ENCODE data around the gene SOWAHD. TPM values are rescaled to one million over a fixed set of nuclear protein-coding genes. Genes with fewer than 3 reads are reported as not detected.

SOWAHD gene
- total RNA-seq, 1 experiment from 2014 or later = 1.1 TPM

DNA sequence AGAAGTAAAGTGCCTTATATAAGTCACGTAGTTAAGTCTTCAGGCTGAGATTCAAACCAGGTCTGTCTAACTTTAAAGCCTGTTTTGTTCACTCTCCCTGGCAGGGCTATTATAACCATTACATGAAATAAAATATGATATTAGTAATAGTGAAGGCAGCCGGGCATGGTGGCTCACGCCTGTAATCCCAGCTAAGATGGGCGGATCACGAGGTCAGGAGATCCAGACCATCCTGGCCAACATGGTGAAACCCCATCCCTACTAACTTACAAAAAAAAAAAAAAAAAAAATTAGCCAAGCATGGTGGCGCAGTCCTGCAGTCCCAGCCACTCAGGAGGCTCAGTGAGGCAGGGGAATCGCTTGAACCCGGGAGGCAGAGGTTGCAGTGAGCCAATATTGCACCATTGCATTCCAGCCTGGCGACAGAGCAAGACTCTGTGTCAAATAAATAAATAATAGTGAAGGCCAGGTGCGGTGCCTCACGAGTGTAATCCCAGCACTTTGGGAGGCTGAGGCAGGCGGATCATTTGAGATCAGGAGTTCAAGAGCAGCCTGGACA lies 22.1 kb upstream of the SOWAHD start:
- CTCF ChIA-PET = no interaction called here
- ATAC-seq = no peak
- POLR2A ChIA-PET = no interaction called here

DNA sequence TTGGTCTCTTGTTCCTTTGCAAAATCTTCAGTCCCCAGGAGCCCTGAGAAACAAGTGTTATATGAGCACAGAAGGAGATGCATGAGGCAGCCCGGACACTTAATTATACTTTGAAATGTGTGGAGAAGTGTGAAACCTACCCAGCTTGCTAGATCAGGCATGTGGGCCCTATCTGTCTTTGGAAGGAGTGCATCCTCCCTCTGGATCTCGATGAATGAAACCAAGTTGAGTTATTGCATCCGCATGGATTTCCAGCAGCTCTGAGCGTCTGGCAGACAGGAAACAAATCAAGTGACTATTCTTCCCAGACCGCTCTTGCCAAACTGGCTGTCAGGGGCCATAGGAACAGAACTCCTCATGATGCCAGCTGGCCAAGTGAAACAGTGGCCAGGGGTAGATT lies 19.6 kb upstream of the SOWAHD start:
- H3K9me2 ChIP-seq (ENCODE audit: insufficient read depth) = no peaks in the 10 kb centered on the region
- TF ChIP-seq, protein P1, sequence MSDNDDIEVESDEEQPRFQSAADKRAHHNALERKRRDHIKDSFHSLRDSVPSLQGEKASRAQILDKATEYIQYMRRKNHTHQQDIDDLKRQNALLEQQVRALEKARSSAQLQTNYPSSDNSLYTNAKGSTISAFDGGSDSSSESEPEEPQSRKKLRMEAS (IDR thresholded peaks at IDR 0.05) = no peak
- TF ChIP-seq SIN3A (IDR thresholded peaks at IDR 0.05; ENCODE audit: low read depth) (no peak), ZNF274 (IDR thresholded peaks at IDR 0.05; ENCODE audit: low read depth, low read length) (no peak), CBX3 (IDR thresholded peaks at IDR 0.05; ENCODE audit: low read depth) (no peak), TCF7L2 (IDR thresholded peaks at IDR 0.05; ENCODE audit: borderline replicate concordance, extremely low read depth, insufficient read depth, insufficient read length) (no peak), FOSL1 (IDR thresholded peaks at IDR 0.05; ENCODE audit: low read depth) (no peak), JUND (IDR thresholded peaks at IDR 0.05) (no peak), POLR2A (IDR thresholded peaks at IDR 0.05; ENCODE audit: borderline replicate concordance, extremely low read depth, insufficient read depth, insufficient read length) (no peak), POLR2AphosphoS5 (IDR thresholded peaks at IDR 0.05; ENCODE audit: low read depth, low read length) (no peak), CEBPB (IDR thresholded peaks at IDR 0.05; ENCODE audit: low read depth) (no peak), RAD21 (IDR thresholded peaks at IDR 0.05; ENCODE audit: low read depth) (no peak)
- TF ChIP-seq, protein P2, sequence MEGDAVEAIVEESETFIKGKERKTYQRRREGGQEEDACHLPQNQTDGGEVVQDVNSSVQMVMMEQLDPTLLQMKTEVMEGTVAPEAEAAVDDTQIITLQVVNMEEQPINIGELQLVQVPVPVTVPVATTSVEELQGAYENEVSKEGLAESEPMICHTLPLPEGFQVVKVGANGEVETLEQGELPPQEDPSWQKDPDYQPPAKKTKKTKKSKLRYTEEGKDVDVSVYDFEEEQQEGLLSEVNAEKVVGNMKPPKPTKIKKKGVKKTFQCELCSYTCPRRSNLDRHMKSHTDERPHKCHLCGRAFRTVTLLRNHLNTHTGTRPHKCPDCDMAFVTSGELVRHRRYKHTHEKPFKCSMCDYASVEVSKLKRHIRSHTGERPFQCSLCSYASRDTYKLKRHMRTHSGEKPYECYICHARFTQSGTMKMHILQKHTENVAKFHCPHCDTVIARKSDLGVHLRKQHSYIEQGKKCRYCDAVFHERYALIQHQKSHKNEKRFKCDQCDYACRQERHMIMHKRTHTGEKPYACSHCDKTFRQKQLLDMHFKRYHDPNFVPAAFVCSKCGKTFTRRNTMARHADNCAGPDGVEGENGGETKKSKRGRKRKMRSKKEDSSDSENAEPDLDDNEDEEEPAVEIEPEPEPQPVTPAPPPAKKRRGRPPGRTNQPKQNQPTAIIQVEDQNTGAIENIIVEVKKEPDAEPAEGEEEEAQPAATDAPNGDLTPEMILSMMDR (IDR thresholded peaks at IDR 0.05 in 2 of 3, conservative IDR thresholded peaks at IDR 0.05 in 1 of 3; ENCODE audit: borderline replicate concordance in 1 of 3, insufficient read depth in 1 of 3, low read depth in 2 of 3, low read length in 2 of 3) = no peak
- TF ChIP-seq, protein P3, sequence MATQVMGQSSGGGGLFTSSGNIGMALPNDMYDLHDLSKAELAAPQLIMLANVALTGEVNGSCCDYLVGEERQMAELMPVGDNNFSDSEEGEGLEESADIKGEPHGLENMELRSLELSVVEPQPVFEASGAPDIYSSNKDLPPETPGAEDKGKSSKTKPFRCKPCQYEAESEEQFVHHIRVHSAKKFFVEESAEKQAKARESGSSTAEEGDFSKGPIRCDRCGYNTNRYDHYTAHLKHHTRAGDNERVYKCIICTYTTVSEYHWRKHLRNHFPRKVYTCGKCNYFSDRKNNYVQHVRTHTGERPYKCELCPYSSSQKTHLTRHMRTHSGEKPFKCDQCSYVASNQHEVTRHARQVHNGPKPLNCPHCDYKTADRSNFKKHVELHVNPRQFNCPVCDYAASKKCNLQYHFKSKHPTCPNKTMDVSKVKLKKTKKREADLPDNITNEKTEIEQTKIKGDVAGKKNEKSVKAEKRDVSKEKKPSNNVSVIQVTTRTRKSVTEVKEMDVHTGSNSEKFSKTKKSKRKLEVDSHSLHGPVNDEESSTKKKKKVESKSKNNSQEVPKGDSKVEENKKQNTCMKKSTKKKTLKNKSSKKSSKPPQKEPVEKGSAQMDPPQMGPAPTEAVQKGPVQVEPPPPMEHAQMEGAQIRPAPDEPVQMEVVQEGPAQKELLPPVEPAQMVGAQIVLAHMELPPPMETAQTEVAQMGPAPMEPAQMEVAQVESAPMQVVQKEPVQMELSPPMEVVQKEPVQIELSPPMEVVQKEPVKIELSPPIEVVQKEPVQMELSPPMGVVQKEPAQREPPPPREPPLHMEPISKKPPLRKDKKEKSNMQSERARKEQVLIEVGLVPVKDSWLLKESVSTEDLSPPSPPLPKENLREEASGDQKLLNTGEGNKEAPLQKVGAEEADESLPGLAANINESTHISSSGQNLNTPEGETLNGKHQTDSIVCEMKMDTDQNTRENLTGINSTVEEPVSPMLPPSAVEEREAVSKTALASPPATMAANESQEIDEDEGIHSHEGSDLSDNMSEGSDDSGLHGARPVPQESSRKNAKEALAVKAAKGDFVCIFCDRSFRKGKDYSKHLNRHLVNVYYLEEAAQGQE (IDR thresholded peaks at IDR 0.05; ENCODE audit: low read depth) = no peak
- intact Hi-C loops (cut with micrococcal nuclease) = no loop called here
- no peaks in the 10 kb centered on the region for H4K20me1 ChIP-seq (ENCODE audit: insufficient read depth)
- H3K79me2 ChIP-seq (ENCODE audit: insufficient read depth, low read length) = no peaks in the 10 kb centered on the region
- no peaks in the 10 kb centered on the region for H3K4me1 ChIP-seq (ENCODE audit: control insufficient read depth in 1 of 2, insufficient read depth in 2 of 2, low read length in 2 of 2)
- no peak for DNase-seq (ENCODE audit: low read depth, low spot score)
- no peak for ATAC-seq
- ChIA-PET POLR2A (no interaction called here), RAD21 (ENCODE audit: low non-redundant PET in 1 of 2, low total read pairs in 2 of 2, uncharacterized antibody in 2 of 2, unreplicated experiment in 2 of 2) (no interaction called here), CTCF (interaction anchor here (1.0 kb wide), 1 partner anchor 223 kb away, joined by 3 read pairs; no protein-coding TSS in a partner anchor)
- no peak overlapping the region for H3K27ac ChIP-seq (ENCODE audit: low read depth, low read length)
- no peak overlapping the region for H3K9ac ChIP-seq (ENCODE audit: low read length)
- H3K9me3 ChIP-seq (ENCODE audit: control insufficient read depth in 1 of 2, insufficient read depth in 1 of 2, low read depth in 1 of 2, low read length in 2 of 2) = no peaks in the 10 kb centered on the region
- H3K4me2 ChIP-seq (ENCODE audit: low read length) = no peak overlapping the region
- H3K4me3 ChIP-seq (replicated peaks in 1 of 2; ENCODE audit: low read depth in 1 of 2, low read length in 2 of 2) = no peak overlapping the region
- H3K27me3 ChIP-seq (ENCODE audit: insufficient read depth, low read length) = no peaks in the 10 kb centered on the region
- H2AFZ ChIP-seq (ENCODE audit: low read depth, low read length, poor library complexity, severe bottlenecking) = no peak overlapping the region
- no peaks in the 10 kb centered on the region for H3K36me3 ChIP-seq (ENCODE audit: control insufficient read depth in 1 of 2, insufficient read depth in 2 of 2, low read length in 2 of 2)
- no TSS peak for BruUV-seq (replicated peaks)

More for the DNA sequence above, 22.1 kb upstream of the SOWAHD start:
- no peaks in the 10 kb centered on the region for H4K20me1 ChIP-seq (ENCODE audit: insufficient read depth)
- TF ChIP-seq EZH2 (IDR thresholded peaks at IDR 0.05) = no peak
- TF ChIP-seq, protein P1 (IDR thresholded peaks at IDR 0.05) = no peak
- peak; percentile 24; the same call in 1 of the 2 replicates for TF ChIP-seq CEBPB (IDR thresholded peaks at IDR 0.05; ENCODE audit: low read depth)
- H3K36me3 ChIP-seq (ENCODE audit: control insufficient read depth in 1 of 2, insufficient read depth in 2 of 2, low read length in 2 of 2) = no peaks in the 10 kb centered on the region
- no peaks in the 10 kb centered on the region for H3K27me3 ChIP-seq (ENCODE audit: insufficient read depth, low read length)
- intact Hi-C loops (cut with micrococcal nuclease) = no loop called here
- no peaks in the 10 kb centered on the region for H3K4me1 ChIP-seq (ENCODE audit: control insufficient read depth in 1 of 2, insufficient read depth in 2 of 2, low read length in 2 of 2)
- no peak overlapping the region for H3K4me2 ChIP-seq (ENCODE audit: low read length)
- H3K9ac ChIP-seq (ENCODE audit: low read length) = no peak overlapping the region
- no TSS peak for BruUV-seq (replicated peaks)
- no peak overlapping the region for H3K27ac ChIP-seq (ENCODE audit: low read depth, low read length)
- RAD21 ChIA-PET (ENCODE audit: low non-redundant PET in 1 of 2, low total read pairs in 2 of 2, uncharacterized antibody in 2 of 2, unreplicated experiment in 2 of 2) = no interaction called here
- H3K79me2 ChIP-seq (ENCODE audit: insufficient read depth, low read length) = no peaks in the 10 kb centered on the region
- no peak for DNase-seq (ENCODE audit: low read depth, low spot score)
- no peak overlapping the region for H3K4me3 ChIP-seq (replicated peaks in 1 of 2; ENCODE audit: low read depth in 1 of 2, low read length in 2 of 2)
- no peaks in the 10 kb centered on the region for H3K9me3 ChIP-seq (ENCODE audit: control insufficient read depth in 1 of 2, insufficient read depth in 1 of 2, low read depth in 1 of 2, low read length in 2 of 2)
- H2AFZ ChIP-seq (ENCODE audit: low read depth, low read length, poor library complexity, severe bottlenecking) = no peak overlapping the region
- no peaks in the 10 kb centered on the region for H3K9me2 ChIP-seq (ENCODE audit: insufficient read depth)
